ENCODE results near the gene ST8SIA2.
"Not testable (repeated sequence)": the region's sequence is repeated elsewhere in the genome, so short reads cannot be mapped to it uniquely, and the experiment has no call there.

The ST8SIA2 gene

GRCh38 chr15:92473756-92474155 is 80.1 kb downstream of the ST8SIA2 start:
- Histone ChIP-seq H3K14ac (ENCODE audit: low read length) (no peak overlapping the region), H3K4me2 (ENCODE audit: low read length) (no peak overlapping the region), H3K4me3 (ENCODE audit: low read depth, low read length) (no peak overlapping the region), H4K12ac (ENCODE audit: low read depth, low read length) (no peak overlapping the region), H3K79me2 (ENCODE audit: control insufficient read depth, insufficient read depth, low read length, poor library complexity) (no peaks in the 10 kb centered on the region), H3K9me3 (ENCODE audit: insufficient read depth, low read depth, low read length) (no peaks in the 10 kb centered on the region), H3K27ac (ENCODE audit: low read depth, low read length) (no peak overlapping the region), H3K23ac (ENCODE audit: low read length) (no peak overlapping the region), H3K4me1 (ENCODE audit: control insufficient read depth in 1 of 2, insufficient read depth in 2 of 2, low read length in 2 of 2) (no peaks in the 10 kb centered on the region), H3K9ac (ENCODE audit: low read length) (no peak overlapping the region), H3K18ac (ENCODE audit: low read length) (no peak overlapping the region), H3K27me3 (ENCODE audit: insufficient read depth, low read length) (no peaks in the 10 kb centered on the region), H2AFZ (ENCODE audit: insufficient read depth, low read length, poor library complexity) (no peak overlapping the region), H2BK120ac (ENCODE audit: insufficient read depth, low read length, poor library complexity) (no peak overlapping the region), H3K79me1 (ENCODE audit: low read length) (no peaks in the 10 kb centered on the region), H4K91ac (ENCODE audit: low read depth, low read length) (no peak overlapping the region), H4K8ac (ENCODE audit: low read depth, low read length) (no peak overlapping the region), H3K4ac (ENCODE audit: low read depth, low read length) (no peak overlapping the region), H2BK5ac (ENCODE audit: low read depth, low read length, poor library complexity) (no peak overlapping the region), H2BK12ac (ENCODE audit: low read length) (no peak overlapping the region), H2AK5ac (ENCODE audit: low read length) (no peak overlapping the region), H3K36me3 (ENCODE audit: control insufficient read depth in 1 of 2, insufficient read depth in 2 of 2, low read length in 2 of 2) (no peaks in the 10 kb centered on the region)
- no peak for DNase-seq
- no CpG with 5 or more reads among the region's 12 CpGs for WGBS (ENCODE audit: extremely low coverage, insufficient coverage, insufficient read length)

DNA sequence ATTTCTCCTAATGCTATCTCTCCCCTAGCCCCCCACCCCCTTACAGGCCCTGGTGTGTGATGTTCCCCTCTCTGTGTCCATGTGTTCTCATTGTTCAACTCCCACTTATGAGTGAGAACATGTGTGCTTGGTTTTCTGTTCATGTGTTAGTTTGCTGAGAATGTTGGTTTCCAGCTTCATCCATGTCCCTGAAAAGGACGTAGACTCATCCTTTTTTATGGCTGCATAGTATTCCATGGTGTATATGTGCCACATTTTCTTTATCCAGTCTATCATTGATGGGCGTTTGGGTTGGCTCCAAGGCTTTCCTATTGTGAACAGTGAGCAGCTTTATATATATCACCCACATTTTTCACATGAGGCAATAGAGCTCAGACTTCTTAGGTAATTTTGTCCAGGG is 86.0 kb downstream of the ST8SIA2 start:
- not testable (repeated sequence) for H3K79me1 ChIP-seq (ENCODE audit: low read length); H4K12ac ChIP-seq (ENCODE audit: low read depth, low read length); H3K27ac ChIP-seq (ENCODE audit: low read depth, low read length); H3K9ac ChIP-seq (ENCODE audit: low read length); DNase-seq; H2AFZ ChIP-seq (ENCODE audit: insufficient read depth, low read length, poor library complexity); H2BK5ac ChIP-seq (ENCODE audit: low read depth, low read length, poor library complexity); H3K9me3 ChIP-seq (ENCODE audit: insufficient read depth, low read depth, low read length); H3K4me2 ChIP-seq (ENCODE audit: low read length); H3K4me1 ChIP-seq (ENCODE audit: control insufficient read depth in 1 of 2, insufficient read depth in 2 of 2, low read length in 2 of 2); H3K27me3 ChIP-seq (ENCODE audit: insufficient read depth, low read length); H3K79me2 ChIP-seq (ENCODE audit: control insufficient read depth, insufficient read depth, low read length, poor library complexity); H3K18ac ChIP-seq (ENCODE audit: low read length); H4K8ac ChIP-seq (ENCODE audit: low read depth, low read length); H3K36me3 ChIP-seq (ENCODE audit: control insufficient read depth in 1 of 2, insufficient read depth in 2 of 2, low read length in 2 of 2); H3K23ac ChIP-seq (ENCODE audit: low read length); H2BK120ac ChIP-seq (ENCODE audit: insufficient read depth, low read length, poor library complexity); H2BK12ac ChIP-seq (ENCODE audit: low read length); H2AK5ac ChIP-seq (ENCODE audit: low read length); H3K4ac ChIP-seq (ENCODE audit: low read depth, low read length); H3K4me3 ChIP-seq (ENCODE audit: low read depth, low read length); H3K14ac ChIP-seq (ENCODE audit: low read length); H4K91ac ChIP-seq (ENCODE audit: low read depth, low read length)
- no CpG with 5 or more reads among the region's 2 CpGs for WGBS (ENCODE audit: extremely low coverage, insufficient coverage, insufficient read length)

GRCh38 chr15:92480361-92480760 is 86.7 kb downstream of the ST8SIA2 start:
- Histone ChIP-seq H2AK5ac (ENCODE audit: low read length) (no peak overlapping the region), H3K23ac (ENCODE audit: low read length) (no peak overlapping the region), H3K4me1 (ENCODE audit: control insufficient read depth in 1 of 2, insufficient read depth in 2 of 2, low read length in 2 of 2) (no peaks in the 10 kb centered on the region), H3K18ac (ENCODE audit: low read length) (no peak overlapping the region), H2BK5ac (ENCODE audit: low read depth, low read length, poor library complexity) (no peak overlapping the region), H3K79me1 (ENCODE audit: low read length) (no peaks in the 10 kb centered on the region), H3K79me2 (ENCODE audit: control insufficient read depth, insufficient read depth, low read length, poor library complexity) (no peaks in the 10 kb centered on the region), H2BK120ac (ENCODE audit: insufficient read depth, low read length, poor library complexity) (no peak overlapping the region), H2BK12ac (ENCODE audit: low read length) (no peak overlapping the region), H3K9me3 (ENCODE audit: insufficient read depth, low read depth, low read length) (no peaks in the 10 kb centered on the region), H3K36me3 (ENCODE audit: control insufficient read depth in 1 of 2, insufficient read depth in 2 of 2, low read length in 2 of 2) (no peaks in the 10 kb centered on the region), H4K8ac (ENCODE audit: low read depth, low read length) (no peak overlapping the region), H3K14ac (ENCODE audit: low read length) (no peak overlapping the region), H3K27me3 (ENCODE audit: insufficient read depth, low read length) (no peaks in the 10 kb centered on the region), H4K12ac (ENCODE audit: low read depth, low read length) (no peak overlapping the region), H3K9ac (ENCODE audit: low read length) (no peak overlapping the region), H4K91ac (ENCODE audit: low read depth, low read length) (no peak overlapping the region), H2AFZ (ENCODE audit: insufficient read depth, low read length, poor library complexity) (no peak overlapping the region), H3K4me2 (ENCODE audit: low read length) (no peak overlapping the region), H3K4me3 (ENCODE audit: low read depth, low read length) (no peak overlapping the region), H3K27ac (ENCODE audit: low read depth, low read length) (no peak overlapping the region), H3K4ac (ENCODE audit: low read depth, low read length) (no peak overlapping the region)
- DNase-seq = peak in 1 of 2 donors; percentile 4
- no CpG with 5 or more reads among the region's 4 CpGs for WGBS (ENCODE audit: extremely low coverage, insufficient coverage, insufficient read length)

GRCh38 chr15:92485441-92485840 is 91.8 kb downstream of the ST8SIA2 start:
- no peak overlapping the region for H2BK12ac ChIP-seq (ENCODE audit: low read length)
- H3K79me2 ChIP-seq (ENCODE audit: control insufficient read depth, insufficient read depth, low read length, poor library complexity) = no peaks in the 10 kb centered on the region
- no peaks in the 10 kb centered on the region for H3K79me1 ChIP-seq (ENCODE audit: low read length)
- H4K91ac ChIP-seq (ENCODE audit: low read depth, low read length) = no peak overlapping the region
- H2AFZ ChIP-seq (ENCODE audit: insufficient read depth, low read length, poor library complexity) = no peak overlapping the region
- no CpG with 5 or more reads among the region's 1 CpG for WGBS (ENCODE audit: extremely low coverage, insufficient coverage, insufficient read length)
- H3K4me3 ChIP-seq (ENCODE audit: low read depth, low read length) = no peak overlapping the region
- no peak overlapping the region for H3K14ac ChIP-seq (ENCODE audit: low read length)
- no peak for DNase-seq
- no peak overlapping the region for H2BK120ac ChIP-seq (ENCODE audit: insufficient read depth, low read length, poor library complexity)
- H3K4me1 ChIP-seq (ENCODE audit: control insufficient read depth in 1 of 2, insufficient read depth in 2 of 2, low read length in 2 of 2) = no peaks in the 10 kb centered on the region
- H3K4me2 ChIP-seq (ENCODE audit: low read length) = no peak overlapping the region
- H3K23ac ChIP-seq (ENCODE audit: low read length) = no peak overlapping the region
- H3K18ac ChIP-seq (ENCODE audit: low read length) = no peak overlapping the region
- no peak overlapping the region for H3K4ac ChIP-seq (ENCODE audit: low read depth, low read length)
- H4K12ac ChIP-seq (ENCODE audit: low read depth, low read length) = no peak overlapping the region
- H3K9ac ChIP-seq (ENCODE audit: low read length) = no peak overlapping the region
- no peak overlapping the region for H4K8ac ChIP-seq (ENCODE audit: low read depth, low read length)
- H3K27me3 ChIP-seq (ENCODE audit: insufficient read depth, low read length) = no peaks in the 10 kb centered on the region
- H2AK5ac ChIP-seq (ENCODE audit: low read length) = no peak overlapping the region
- H2BK5ac ChIP-seq (ENCODE audit: low read depth, low read length, poor library complexity) = no peak overlapping the region
- no peak overlapping the region for H3K27ac ChIP-seq (ENCODE audit: low read depth, low read length)
- H3K36me3 ChIP-seq (ENCODE audit: control insufficient read depth in 1 of 2, insufficient read depth in 2 of 2, low read length in 2 of 2) = no peaks in the 10 kb centered on the region
- H3K9me3 ChIP-seq (ENCODE audit: insufficient read depth, low read depth, low read length) = no peaks in the 10 kb centered on the region
